NCI-H446 (cell line): ENCODE measurements around the gene PRMT2.
"Not testable (repeated sequence)": the region's sequence is repeated elsewhere in the genome, so short reads cannot be mapped to it uniquely, and the experiment has no call there.

Experiments used
- DNase-seq, 2 experiments: peaks; one replicate each; lab custom pipeline; 2025; lab: John Stamatoyannopoulos, UW

The PRMT2 gene

GRCh38 chr21:46668381-46668780, 32.9 kb downstream of the PRMT2 start:
- DNase-seq = no peak

GRCh38 chr21:46668904-46669303, 33.4 kb downstream of the PRMT2 start:
- not testable (repeated sequence) for DNase-seq

GRCh38 chr21:46674430-46675007, 39.0 kb downstream of the PRMT2 start:
- no peak for DNase-seq

DNA sequence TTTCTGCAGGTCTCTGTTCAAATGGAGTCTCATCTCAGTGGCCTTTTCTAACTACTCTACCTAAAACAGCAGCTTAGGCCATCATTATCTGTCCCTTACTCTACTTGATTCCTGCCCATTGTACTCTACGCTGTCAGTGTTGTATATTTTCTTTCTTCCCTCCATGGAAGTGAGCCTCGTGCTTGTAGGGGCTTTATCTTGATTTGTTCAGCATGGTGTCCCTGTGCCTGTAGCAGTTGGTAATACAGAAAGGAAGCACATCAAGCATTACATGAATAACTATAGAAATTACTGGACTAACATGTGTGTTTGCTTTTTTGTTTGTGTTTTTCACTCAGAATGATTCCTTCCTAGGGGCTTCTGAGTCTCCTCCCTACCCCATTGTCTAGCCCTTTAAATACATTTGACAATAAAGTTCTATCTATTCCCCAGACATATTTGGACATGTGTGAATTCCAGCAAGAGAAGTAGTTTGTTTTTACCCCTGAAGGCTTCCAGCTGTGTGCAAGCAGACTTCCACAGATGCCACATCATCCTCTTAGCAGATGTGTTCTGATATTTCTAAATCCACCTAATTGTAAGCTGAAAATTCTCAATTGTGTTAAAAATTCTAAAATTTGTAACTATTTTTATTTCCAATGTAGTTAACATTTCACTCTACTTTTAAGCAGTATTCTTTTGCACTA, 40.3 kb downstream of the PRMT2 start:
- DNase-seq = no peak

GRCh38 chr21:46676542-46676941, 41.1 kb downstream of the PRMT2 start:
- DNase-seq = not testable (repeated sequence)

DNA sequence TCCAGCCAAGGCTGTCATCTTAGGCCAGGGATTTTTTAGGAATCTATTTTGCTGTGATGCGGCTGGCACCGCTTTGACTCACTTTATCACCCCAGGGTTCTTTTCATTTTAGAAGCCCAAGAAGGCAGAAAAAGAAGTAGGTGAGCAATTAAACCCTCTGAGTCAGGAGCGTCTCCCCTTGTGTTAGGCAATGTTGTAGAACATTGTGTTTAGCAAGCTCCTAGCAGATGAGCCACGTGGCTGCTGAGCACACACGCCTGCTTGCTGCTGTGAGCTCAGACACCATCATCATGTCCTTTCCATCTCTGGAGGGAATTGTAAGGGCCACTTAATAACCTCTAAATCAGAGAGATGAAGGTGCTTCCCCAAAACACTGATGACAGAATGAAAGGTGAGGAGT, 46.1 kb downstream of the PRMT2 start:
- not testable (repeated sequence) for DNase-seq

GRCh38 chr21:46698652-46699051, 63.2 kb downstream of the PRMT2 start:
- not testable (repeated sequence) for DNase-seq

DNA sequence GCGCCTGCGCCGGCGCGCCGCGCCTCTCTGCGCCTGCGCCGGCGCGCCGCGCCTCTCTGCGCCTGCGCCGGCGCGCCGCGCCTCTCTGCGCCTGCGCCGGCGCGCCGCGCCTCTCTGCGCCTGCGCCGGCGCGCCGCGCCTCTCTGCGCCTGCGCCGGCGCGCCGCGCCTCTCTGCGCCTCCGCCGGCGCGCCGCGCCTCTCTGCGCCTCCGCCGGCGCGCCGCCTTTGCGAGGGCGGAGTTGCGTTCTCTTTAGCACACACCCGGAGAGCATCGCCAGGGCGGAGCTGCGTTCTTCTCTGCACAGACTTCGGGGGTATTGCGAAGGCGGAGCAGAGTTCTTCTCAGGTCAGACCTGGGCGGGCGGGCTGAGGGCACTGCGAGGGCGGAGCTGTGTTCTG, 63.6 kb downstream of the PRMT2 start:
- DNase-seq = not testable (repeated sequence)
